GM04503 (cell line): ENCODE results near the gene CGB7.
"Not testable (repeated sequence)": the region's sequence is repeated elsewhere in the genome, so short reads cannot be mapped to it uniquely, and the experiment has no call there.

Experiments used
- DNase-seq: peaks from one replicate; pipeline ENCODE4 v3.0.0-alpha.2; 2012; ENCODE audit warnings: low read depth

The CGB7 gene

GRCh38 chr19:49057636-49058234 is at the start of gene CGB7:
Gene CGB7 (minus strand): TSS chr19:49057749. CDS start chr19:49055375, 2,374 bp downstream.
- DNase-seq = no peak

GRCh38 chr19:49106648-49107135 is 49.1 kb upstream of the CGB7 start:
- no peak for DNase-seq

GRCh38 chr19:49104229-49104864 is 46.8 kb upstream of the CGB7 start:
- no peak for DNase-seq

GRCh38 chr19:49103331-49104085 is 46.0 kb upstream of the CGB7 start:
- no peak for DNase-seq

GRCh38 chr19:49102303-49102702 is 44.8 kb upstream of the CGB7 start:
- no peak for DNase-seq

- no peak for DNase-seq
These were observed 43.6 kb upstream of the CGB7 start for GRCh38 chr19:49101160-49101559.

GRCh38 chr19:49098795-49099194 is 41.2 kb upstream of the CGB7 start:
- no peak for DNase-seq

- no peak for DNase-seq
These were observed 40.1 kb upstream of the CGB7 start for GRCh38 chr19:49097453-49098288.

- DNase-seq = no peak
These were observed 37.2 kb upstream of the CGB7 start for GRCh38 chr19:49094505-49095482.

- DNase-seq = no peak
These were observed 35.1 kb upstream of the CGB7 start for GRCh38 chr19:49092686-49093085.

GRCh38 chr19:49091391-49092038 is 34.0 kb upstream of the CGB7 start:
- no peak for DNase-seq

GRCh38 chr19:49086296-49086695 is 28.7 kb upstream of the CGB7 start:
- DNase-seq = no peak

- no peak for DNase-seq
These were observed 28.3 kb upstream of the CGB7 start for GRCh38 chr19:49085868-49086232.

GRCh38 chr19:49085020-49085867 is 27.7 kb upstream of the CGB7 start, which contains the start of gene SNRNP70:
Gene SNRNP70 (plus strand): TSS chr19:49085451. CDS start chr19:49086415, 964 bp downstream.
- DNase-seq = peak; percentile 90

GRCh38 chr19:49084206-49085019 is 26.9 kb upstream of the CGB7 start:
- DNase-seq = no peak

- DNase-seq = no peak
These were observed 23.7 kb upstream of the CGB7 start for GRCh38 chr19:49081273-49081672.

- no peak for DNase-seq
These were observed 22.8 kb upstream of the CGB7 start for GRCh38 chr19:49080392-49080791.

- DNase-seq = not testable (repeated sequence)
These were observed 17.3 kb upstream of the CGB7 start for GRCh38 chr19:49074869-49075268.
